Smooth muscle cell (in vitro differentiated cells): Measurements from ENCODE around the gene CFAP91. TPM values are rescaled to one million over a fixed set of nuclear protein-coding genes. Genes with fewer than 3 reads are reported as not detected.
A peak's percentile ranks its signal among the peaks of the same experiment; 100 is the strongest.
"Not testable (repeated sequence)": the region's sequence is repeated elsewhere in the genome, so short reads cannot be mapped to it uniquely, and the experiment has no call there.

Experiments used
- DNase-seq: peaks from one replicate; lab custom pipeline; 2025; ENCODE audit not compliant: unreplicated experiment; lab: John Stamatoyannopoulos, UW
- H2AFZ ChIP-seq: fragments of 200-600 bp; sonication (generic); 2 replicates; pipeline ENCODE4 v1.6.0; 2016; ENCODE audit warnings: antibody characterized with exemption, low read depth, mild to moderate bottlenecking
- H3F3A ChIP-seq: fragments of 200-600 bp; sonication (generic); 2 replicates; pipeline ENCODE4 v1.6.0; 2017; ENCODE audit warnings: antibody characterized with exemption, low read depth
- H3K27ac ChIP-seq: fragments of 200-600 bp; sonication (generic); 2 replicates; pipeline ENCODE4 v1.5.1; 2016; ENCODE audit warnings: low read depth, mild to moderate bottlenecking
- H3K27me3 ChIP-seq: fragments of 200-600 bp; sonication (generic); 2 replicates; pipeline ENCODE4 v1.6.1; 2016; ENCODE audit warnings: low read depth, mild to moderate bottlenecking
- H3K36me3 ChIP-seq: fragments of 200-600 bp; sonication (generic); 2 replicates; pipeline ENCODE4 v1.5.1; 2016; ENCODE audit warnings: low read depth
- H3K4me1 ChIP-seq: fragments of 200-600 bp; sonication (generic); 2 replicates; pipeline ENCODE4 v1.5.1; 2016; ENCODE audit warnings: low read depth
- H3K4me2 ChIP-seq: fragments of 200-600 bp; sonication (generic); 2 replicates; pipeline ENCODE4 v1.6.0; 2016; ENCODE audit warnings: mild to moderate bottlenecking
- H3K4me3 ChIP-seq: fragments of 200-600 bp; sonication (generic); 2 replicates; pipeline ENCODE4 v1.5.1; 2016; ENCODE audit warnings: mild to moderate bottlenecking
- H3K79me2 ChIP-seq: fragments of 200-600 bp; sonication (generic); 2 replicates; pipeline ENCODE4 v1.6.0; 2016; ENCODE audit warnings: low read depth, mild to moderate bottlenecking
- H3K9ac ChIP-seq: fragments of 200-600 bp; sonication (generic); 2 replicates; pipeline ENCODE4 v1.6.0; 2016; ENCODE audit warnings: low read depth
- H3K9me3 ChIP-seq: fragments of 200-600 bp; sonication (generic); replicated peaks from 2 replicates; pipeline ENCODE4 v1.5.1; 2016; ENCODE audit warnings: low read depth
- H4K20me1 ChIP-seq: fragments of 200-600 bp; sonication (generic); 2 replicates; pipeline ENCODE4 v1.6.0; 2016; ENCODE audit warnings: low read depth
- WGBS: methylation state at CpG from one replicate; pipeline ENCODE4 v1.1.7; 2016; ENCODE audit warnings: low lambda C conversion rate; 5-methylcytosine and 5-hydroxymethylcytosine counted together
- polyA plus RNA-seq: library from polyadenylated mRNA; unstranded; fragments of >200 nt; fragmentation: Nextera tagmentation; extraction: Ambion mirVana; gene quantifications from 2 replicates; pipeline ENCODE4 v1.2.1, GENCODE V29; 2016
- total RNA-seq: library from RNA; depleted of rRNA; stranded (reverse); fragments of >200 nt; gene quantifications from 2 replicates; pipeline ENCODE4 v1.2.3, GENCODE V29; 2014
- TF ChIP-seq, protein P1 (sequence below): fragments of 200-600 bp; sonication (generic); IDR thresholded peaks from 2 replicates; pipeline ENCODE4 v1.5.1; 2017; ENCODE audit warnings: borderline replicate concordance, mild to moderate bottlenecking, antibody characterized with exemption; ENCODE audit not compliant: insufficient read depth, poor library complexity, severe bottlenecking

The CFAP91 gene
- total and polyA plus RNA-seq, 2 experiments from 2014 or later = 0.40 TPM; not detected in 1

DNA sequence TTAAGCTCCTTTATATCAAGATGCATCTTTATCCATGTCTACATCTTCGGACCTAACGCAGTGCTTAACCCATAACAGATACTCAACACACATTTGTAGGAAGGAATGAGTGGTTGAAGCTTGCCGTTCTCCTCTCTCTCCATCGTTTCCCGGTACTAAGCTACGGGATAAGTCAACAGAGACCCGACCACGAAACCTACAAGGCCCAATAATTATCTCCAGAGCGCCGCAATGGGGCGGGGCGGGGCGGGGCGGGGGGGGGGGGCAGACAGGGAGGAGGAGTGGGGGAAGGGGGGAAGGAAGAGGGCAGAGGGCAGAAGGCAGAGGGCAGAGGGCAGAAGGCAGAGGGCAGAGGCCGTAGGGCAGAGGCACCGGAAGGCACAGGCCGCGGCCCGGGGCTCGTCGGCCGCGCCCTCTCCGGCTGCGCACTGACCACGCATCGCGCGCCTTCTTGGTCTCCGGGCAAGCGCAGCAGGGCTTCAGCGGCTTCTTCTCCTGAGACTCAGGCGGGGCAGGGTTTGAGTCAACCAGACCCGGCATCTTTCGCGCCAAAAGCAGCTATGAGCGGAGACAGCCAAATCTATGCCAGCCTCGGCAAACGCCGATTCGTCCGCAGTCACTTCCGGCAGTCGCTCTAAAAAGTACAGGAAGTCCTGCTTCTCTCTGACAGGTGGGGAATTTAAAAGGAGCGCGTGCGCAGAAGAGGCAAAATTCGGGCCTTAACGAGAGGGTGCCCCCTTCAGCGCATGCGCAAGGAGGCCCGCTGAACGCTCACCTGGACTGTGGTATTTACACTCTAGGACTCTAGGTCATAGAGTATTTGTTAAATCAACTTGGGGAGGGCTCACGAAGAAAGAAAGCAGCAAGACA lies 25.8 kb upstream of the CFAP91 start, which contains the start of gene COX17:
TSS of gene COX17 (minus strand) at position 636 of the 870 bp plus-strand sequence. CDS start at position 540, 96 bp downstream.
- under 1% methylated on average over 47 of the region's 54 CpGs for WGBS
- Histone ChIP-seq H3K27me3 (no peaks in the 10 kb centered on the region), H3K9me3 (no peaks in the 10 kb centered on the region), H3K36me3 (peaks cover 2% of the 10 kb centered on the region), H3K9ac (peak within 1 kb of the TSS; percentile 60), H3K4me1 (peaks cover 15% of the 10 kb centered on the region), H3K4me3 (peak within 1 kb of the TSS; percentile 59), H3K27ac (peak within 1 kb of the TSS; percentile 39), H3F3A (no peaks in the 10 kb centered on the region), H2AFZ (peak within 1 kb of the TSS; percentile 99), H4K20me1 (no peaks in the 10 kb centered on the region), H3K79me2 (peaks cover 20% of the 10 kb centered on the region), H3K4me2 (peak within 1 kb of the TSS; percentile 89)
- peak; percentile 69 for DNase-seq
- TF ChIP-seq, protein P1, sequence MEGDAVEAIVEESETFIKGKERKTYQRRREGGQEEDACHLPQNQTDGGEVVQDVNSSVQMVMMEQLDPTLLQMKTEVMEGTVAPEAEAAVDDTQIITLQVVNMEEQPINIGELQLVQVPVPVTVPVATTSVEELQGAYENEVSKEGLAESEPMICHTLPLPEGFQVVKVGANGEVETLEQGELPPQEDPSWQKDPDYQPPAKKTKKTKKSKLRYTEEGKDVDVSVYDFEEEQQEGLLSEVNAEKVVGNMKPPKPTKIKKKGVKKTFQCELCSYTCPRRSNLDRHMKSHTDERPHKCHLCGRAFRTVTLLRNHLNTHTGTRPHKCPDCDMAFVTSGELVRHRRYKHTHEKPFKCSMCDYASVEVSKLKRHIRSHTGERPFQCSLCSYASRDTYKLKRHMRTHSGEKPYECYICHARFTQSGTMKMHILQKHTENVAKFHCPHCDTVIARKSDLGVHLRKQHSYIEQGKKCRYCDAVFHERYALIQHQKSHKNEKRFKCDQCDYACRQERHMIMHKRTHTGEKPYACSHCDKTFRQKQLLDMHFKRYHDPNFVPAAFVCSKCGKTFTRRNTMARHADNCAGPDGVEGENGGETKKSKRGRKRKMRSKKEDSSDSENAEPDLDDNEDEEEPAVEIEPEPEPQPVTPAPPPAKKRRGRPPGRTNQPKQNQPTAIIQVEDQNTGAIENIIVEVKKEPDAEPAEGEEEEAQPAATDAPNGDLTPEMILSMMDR = no peak

DNA sequence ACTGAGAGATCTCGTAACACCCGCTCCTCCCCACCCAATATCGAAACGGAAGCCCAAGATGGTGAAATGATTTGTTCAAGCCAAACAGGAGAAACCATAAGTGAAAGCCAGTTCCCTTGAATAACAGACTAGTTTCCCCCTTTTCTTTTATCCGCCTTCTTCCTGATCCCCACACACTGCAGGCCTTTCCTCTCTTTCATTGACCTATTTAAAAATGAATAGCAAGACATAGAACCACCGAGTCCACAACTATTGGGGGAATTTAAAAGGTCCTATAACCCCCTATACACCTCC lies 25.2 kb upstream of the CFAP91 start:
- H4K20me1 ChIP-seq = no peaks in the 10 kb centered on the region
- peak overlapping the region; percentile 59 for H3K4me3 ChIP-seq
- peak overlapping the region; percentile 99 for H2AFZ ChIP-seq
- 21% methylated on average over 6 of the region's 6 CpGs for WGBS
- no peaks in the 10 kb centered on the region for H3K27me3 ChIP-seq
- H3K79me2 ChIP-seq = peaks cover 20% of the 10 kb centered on the region
- no peak for DNase-seq
- peaks cover 15% of the 10 kb centered on the region for H3K4me1 ChIP-seq
- H3K36me3 ChIP-seq = peaks cover 2% of the 10 kb centered on the region
- no peak overlapping the region for H3K9ac ChIP-seq
- peak overlapping the region; percentile 19 for H3K27ac ChIP-seq
- H3K4me2 ChIP-seq = peak overlapping the region; percentile 89
- TF ChIP-seq, protein P1 = no peak
- H3K9me3 ChIP-seq = no peaks in the 10 kb centered on the region
- H3F3A ChIP-seq = no peaks in the 10 kb centered on the region

GRCh38 chr3:119678209-119678608 lies 24.6 kb upstream of the CFAP91 start:
- H3K9ac ChIP-seq, H3K27me3 ChIP-seq, H3F3A ChIP-seq, H4K20me1 ChIP-seq, H3K4me2 ChIP-seq, H3K4me3 ChIP-seq, H3K36me3 ChIP-seq, DNase-seq, H3K9me3 ChIP-seq, H2AFZ ChIP-seq, H3K27ac ChIP-seq: not testable (repeated sequence)
- Histone ChIP-seq H3K4me1 (peaks cover 15% of the 10 kb centered on the region), H3K79me2 (peaks cover 20% of the 10 kb centered on the region)
- 97% methylated on average over 10 of the region's 10 CpGs for WGBS

GRCh38 chr3:119679874-119680273 lies 22.9 kb upstream of the CFAP91 start:
- TF ChIP-seq, protein P1 = no peak
- peaks cover 2% of the 10 kb centered on the region for H3K36me3 ChIP-seq

More at GRCh38 chr3:119679874-119680273, 22.9 kb upstream of the CFAP91 start:
- Histone ChIP-seq H3K4me2 (no peak overlapping the region), H3K4me3 (no peak overlapping the region), H3K4me1 (peaks cover 15% of the 10 kb centered on the region), H3K27ac (no peak overlapping the region), H3F3A (no peaks in the 10 kb centered on the region), H3K9me3 (no peaks in the 10 kb centered on the region), H4K20me1 (no peaks in the 10 kb centered on the region), H3K79me2 (peaks cover 18% of the 10 kb centered on the region), H2AFZ (no peak overlapping the region), H3K27me3 (no peaks in the 10 kb centered on the region), H3K9ac (no peak overlapping the region)
- DNase-seq = no peak
